Activated CD4-positive, alpha-beta T cell treated with anti-CD3 and anti-CD28 coated beads, Interleukin-2, amount 10 ng/mL, durations not matched to agents 24 days and 14 days (primary cell): ENCODE data around the gene ZNF343. TPM values are rescaled to one million over a fixed set of nuclear protein-coding genes. Genes with fewer than 3 reads are reported as not detected.

Source experiments
- DNase-seq: peaks from one replicate; pipeline ENCODE4 v3.0.0; 2022
- H3K27ac Mint-ChIP-seq: one replicate; pipeline ENCODE4 v1.8.0; 2022; ENCODE audit warnings: mild to moderate bottlenecking, mixed read lengths
- H3K27me3 Mint-ChIP-seq: one replicate; pipeline ENCODE4 v1.8.0; 2022; ENCODE audit warnings: mixed read lengths
- H3K36me3 Mint-ChIP-seq: one replicate; pipeline ENCODE4 v1.8.0; 2022; ENCODE audit warnings: low read depth, mild to moderate bottlenecking, mixed read lengths
- H3K4me1 Mint-ChIP-seq: one replicate; pipeline ENCODE4 v1.8.0; 2021; ENCODE audit warnings: mixed read lengths
- H3K4me3 Mint-ChIP-seq: one replicate; pipeline ENCODE4 v1.8.0; 2022; ENCODE audit warnings: mild to moderate bottlenecking, moderate library complexity, mixed read lengths
- H3K9me3 Mint-ChIP-seq: one replicate; pipeline ENCODE4 v1.8.0; 2021; ENCODE audit warnings: mixed read lengths
- intact Hi-C: fragments of 100-400 bp; cut with micrococcal nuclease; formaldehyde crosslinking; loops from one replicate; pipeline ENCODE4 v1.15.1; 2023
- total RNA-seq: library from RNA; stranded (reverse); gene quantifications from 2 replicates; pipeline ENCODE4 v1.2.3, GENCODE V29; 2022

ZNF343 gene
- 18.9 and 21.4 TPM in 2 replicates for total RNA-seq

- peaks cover 20% of the 10 kb centered on the region for H3K27me3 Mint-ChIP-seq
- peak; percentile 94 for DNase-seq
- intact Hi-C loops, result loop anchor here (1.0 to 5.0 kb wide), 3 partner anchors 15 to 143 kb away; partner anchors contain the start of genes NOP56 and SNRPB
Measured at GRCh38 chr20:2508631-2509467, at the start of gene ZNF343. ZNF343 (minus strand) TSS chr20:2508915; CDS start chr20:2493895, 15,020 bp downstream.

DNA sequence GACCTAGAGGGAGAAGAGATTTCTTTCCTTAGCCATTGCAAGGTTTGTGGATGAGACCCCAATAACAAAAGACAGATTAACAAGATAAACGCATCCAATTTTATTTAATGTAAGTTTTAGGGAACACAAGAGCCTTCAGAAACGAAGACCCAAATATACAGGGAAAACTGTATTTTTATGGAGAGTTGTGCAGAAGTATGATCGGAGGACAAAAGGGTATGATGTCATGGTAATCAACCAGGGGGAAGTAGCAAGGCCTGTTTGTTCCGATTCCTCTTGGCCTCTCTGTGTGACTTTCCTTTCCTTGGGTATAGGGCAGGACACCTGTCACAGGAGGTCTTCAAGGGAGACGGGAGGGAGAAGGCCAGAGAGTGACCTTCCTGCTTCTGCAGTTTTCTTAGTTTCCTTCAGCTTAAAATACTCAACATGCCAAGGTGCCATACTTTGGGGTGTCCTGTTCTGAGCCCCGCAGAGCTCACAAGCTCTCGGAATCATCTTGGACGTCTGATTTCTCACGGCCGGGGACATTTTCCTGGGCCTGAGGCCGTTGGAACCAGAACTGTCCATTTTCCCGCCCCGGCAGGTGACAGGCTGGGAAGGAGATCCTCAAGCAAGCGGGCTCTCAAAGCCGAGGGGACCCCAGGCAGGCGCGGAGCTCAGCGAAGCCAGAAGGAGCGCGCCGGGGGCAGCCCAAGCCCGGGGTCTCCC is 49.3 kb upstream of the ZNF343 start:
- intact Hi-C loops, result no loop called here
- Mint-ChIP-seq H3K9me3 (no peaks in the 10 kb centered on the region), H3K27me3 (peaks cover 55% of the 10 kb centered on the region), H3K4me1 (no peaks in the 10 kb centered on the region), H3K36me3 (no peaks in the 10 kb centered on the region), H3K4me3 (no peak overlapping the region), H3K27ac (no peak overlapping the region)
- no peak for DNase-seq

More at GRCh38 chr20:2508631-2509467, at the start of gene ZNF343:
- Mint-ChIP-seq H3K36me3 (peaks cover 12% of the 10 kb centered on the region), H3K4me3 (peak within 1 kb of the TSS; percentile 99), H3K9me3 (no peaks in the 10 kb centered on the region), H3K27ac (peak within 1 kb of the TSS; percentile 98), H3K4me1 (peaks cover 13% of the 10 kb centered on the region)

- Mint-ChIP-seq H3K36me3 (no peaks in the 10 kb centered on the region), H3K4me3 (no peak overlapping the region), H3K27me3 (peaks cover 52% of the 10 kb centered on the region), H3K27ac (no peak overlapping the region), H3K4me1 (no peaks in the 10 kb centered on the region), H3K9me3 (no peaks in the 10 kb centered on the region)
- DNase-seq, result no peak
- intact Hi-C loops, result no loop called here
Measured at GRCh38 chr20:2545594-2545993, 36.9 kb upstream of the ZNF343 start.

- Mint-ChIP-seq H3K36me3 (no peaks in the 10 kb centered on the region), H3K4me3 (no peak overlapping the region), H3K4me1 (no peaks in the 10 kb centered on the region), H3K27ac (no peak overlapping the region), H3K9me3 (no peaks in the 10 kb centered on the region), H3K27me3 (peaks cover 50% of the 10 kb centered on the region)
- intact Hi-C loops, result no loop called here
- no peak for DNase-seq
Measured at GRCh38 chr20:2544211-2544610, 35.5 kb upstream of the ZNF343 start.

DNA sequence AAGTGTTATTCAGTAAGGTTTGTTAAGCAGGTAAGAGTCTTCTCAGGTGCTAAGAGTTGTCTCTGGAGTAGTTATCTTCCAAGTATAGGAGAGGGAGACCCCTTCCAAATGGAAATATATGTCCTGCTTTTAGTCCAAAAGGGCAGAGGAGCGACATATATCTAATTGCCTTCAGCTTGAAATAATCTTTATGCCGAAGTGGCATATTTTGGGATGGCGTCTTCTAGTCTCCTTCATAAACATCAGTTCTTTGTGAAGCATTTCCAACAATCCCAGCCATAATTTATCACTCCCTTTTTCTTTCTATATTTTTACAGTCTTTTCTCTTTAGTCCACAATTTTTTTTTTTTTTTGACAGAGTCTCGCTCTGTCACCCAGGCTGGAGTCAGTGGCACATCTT is 33.6 kb upstream of the ZNF343 start:
- no peak overlapping the region for H3K27ac Mint-ChIP-seq
- no peaks in the 10 kb centered on the region for H3K4me1 Mint-ChIP-seq

DNA sequence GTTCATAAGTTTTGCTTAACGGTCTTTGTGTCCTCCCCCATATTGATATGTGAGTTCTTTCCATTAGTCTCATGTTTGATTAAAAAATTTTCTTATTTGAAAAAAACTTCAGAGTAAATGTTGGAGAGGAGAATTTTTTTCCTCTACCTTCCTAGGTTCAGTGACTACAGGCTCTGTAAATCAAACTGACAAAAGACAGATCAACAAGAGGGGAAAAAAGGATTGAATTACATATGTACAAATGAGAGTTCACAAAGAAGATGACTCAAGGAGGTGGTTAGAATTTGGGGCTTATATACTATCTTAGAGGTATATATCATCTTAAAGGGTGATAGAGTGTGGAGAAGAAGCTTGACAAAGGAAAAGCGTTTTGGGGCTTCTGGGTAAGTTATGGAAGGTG is 33.2 kb upstream of the ZNF343 start:
- H3K4me1 Mint-ChIP-seq, result no peaks in the 10 kb centered on the region
- no peaks in the 10 kb centered on the region for H3K36me3 Mint-ChIP-seq
- intact Hi-C loops, result no loop called here
- H3K4me3 Mint-ChIP-seq, result no peak overlapping the region
- no peak for DNase-seq
- H3K27me3 Mint-ChIP-seq, result peaks cover 40% of the 10 kb centered on the region
- no peak overlapping the region for H3K27ac Mint-ChIP-seq
- no peaks in the 10 kb centered on the region for H3K9me3 Mint-ChIP-seq

More for the DNA sequence above, 33.6 kb upstream of the ZNF343 start:
- no peak for DNase-seq
- intact Hi-C loops, result no loop called here
- Mint-ChIP-seq H3K9me3 (no peaks in the 10 kb centered on the region), H3K36me3 (no peaks in the 10 kb centered on the region), H3K4me3 (no peak overlapping the region), H3K27me3 (peaks cover 44% of the 10 kb centered on the region)

DNA sequence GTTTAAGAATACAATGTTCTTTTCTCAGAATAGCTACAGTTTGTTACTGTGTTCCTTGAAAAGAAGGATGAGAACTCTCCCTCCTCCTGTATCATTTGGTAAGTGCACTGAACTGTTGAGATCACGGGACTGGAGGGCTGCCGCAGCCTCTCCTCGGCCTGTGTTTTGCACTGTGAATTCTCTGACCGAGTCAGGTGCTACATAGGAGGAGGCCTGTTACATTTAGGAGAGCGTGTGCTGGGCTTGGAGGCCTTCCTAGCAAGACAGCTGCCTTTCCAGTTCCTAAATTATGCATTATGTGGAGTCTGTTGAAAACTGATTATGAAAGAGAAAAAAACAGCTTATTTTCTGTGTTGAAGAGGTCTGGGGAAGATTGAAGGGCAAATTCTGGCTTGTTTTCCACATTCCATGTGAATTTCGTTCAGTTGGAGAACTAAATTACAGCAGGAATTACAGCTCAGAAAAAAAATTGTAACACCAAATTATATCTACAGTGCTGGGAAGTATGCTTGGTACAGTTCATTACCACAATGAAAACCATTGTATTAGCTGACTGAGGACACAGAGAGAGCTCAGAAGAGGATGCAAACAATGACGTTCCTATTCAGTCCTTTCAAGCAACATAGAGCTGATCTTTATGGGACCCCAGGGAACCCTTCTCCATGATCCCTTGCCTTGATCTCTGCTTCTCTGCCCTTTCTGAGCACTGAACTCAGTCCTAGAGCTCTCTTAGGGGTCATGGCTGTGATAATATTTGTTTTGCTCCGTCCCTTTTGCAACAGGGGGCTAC is 30.4 kb upstream of the ZNF343 start:
- intact Hi-C loops, result no loop called here
- H3K4me1 Mint-ChIP-seq, result no peaks in the 10 kb centered on the region
- DNase-seq, result no peak
- H3K36me3 Mint-ChIP-seq, result no peaks in the 10 kb centered on the region
- H3K27me3 Mint-ChIP-seq, result peaks cover 28% of the 10 kb centered on the region
- H3K27ac Mint-ChIP-seq, result no peak overlapping the region
- no peak overlapping the region for H3K4me3 Mint-ChIP-seq
- no peaks in the 10 kb centered on the region for H3K9me3 Mint-ChIP-seq

GRCh38 chr20:2538356-2538755 is 29.6 kb upstream of the ZNF343 start:
- Mint-ChIP-seq H3K27me3 (peaks cover 32% of the 10 kb centered on the region), H3K27ac (no peak overlapping the region), H3K9me3 (no peaks in the 10 kb centered on the region), H3K4me3 (no peak overlapping the region), H3K4me1 (no peaks in the 10 kb centered on the region), H3K36me3 (no peaks in the 10 kb centered on the region)
- no peak for DNase-seq
- intact Hi-C loops, result no loop called here

GRCh38 chr20:2537101-2537500 is 28.4 kb upstream of the ZNF343 start:
- H3K36me3 Mint-ChIP-seq, result no peaks in the 10 kb centered on the region
- H3K27me3 Mint-ChIP-seq, result peaks cover 32% of the 10 kb centered on the region
- intact Hi-C loops, result no loop called here
- H3K27ac Mint-ChIP-seq, result no peak overlapping the region
- DNase-seq, result no peak
- H3K4me3 Mint-ChIP-seq, result no peak overlapping the region
- H3K4me1 Mint-ChIP-seq, result no peaks in the 10 kb centered on the region
- H3K9me3 Mint-ChIP-seq, result no peaks in the 10 kb centered on the region

- H3K4me3 Mint-ChIP-seq, result no peak within 1 kb of the TSS
- no peaks in the 10 kb centered on the region for H3K36me3 Mint-ChIP-seq
- H3K27me3 Mint-ChIP-seq, result peaks cover 29% of the 10 kb centered on the region
- no peaks in the 10 kb centered on the region for H3K9me3 Mint-ChIP-seq
- H3K4me1 Mint-ChIP-seq, result no peaks in the 10 kb centered on the region
- intact Hi-C loops, result no loop called here
- DNase-seq, result no peak
- no peak within 1 kb of the TSS for H3K27ac Mint-ChIP-seq
Measured at GRCh38 chr20:2536560-2536986, 27.9 kb upstream of the ZNF343 start, which contains the start of gene TMC2. TMC2 (plus strand) TSS chr20:2536573; CDS start chr20:2536622, 49 bp downstream.

DNA sequence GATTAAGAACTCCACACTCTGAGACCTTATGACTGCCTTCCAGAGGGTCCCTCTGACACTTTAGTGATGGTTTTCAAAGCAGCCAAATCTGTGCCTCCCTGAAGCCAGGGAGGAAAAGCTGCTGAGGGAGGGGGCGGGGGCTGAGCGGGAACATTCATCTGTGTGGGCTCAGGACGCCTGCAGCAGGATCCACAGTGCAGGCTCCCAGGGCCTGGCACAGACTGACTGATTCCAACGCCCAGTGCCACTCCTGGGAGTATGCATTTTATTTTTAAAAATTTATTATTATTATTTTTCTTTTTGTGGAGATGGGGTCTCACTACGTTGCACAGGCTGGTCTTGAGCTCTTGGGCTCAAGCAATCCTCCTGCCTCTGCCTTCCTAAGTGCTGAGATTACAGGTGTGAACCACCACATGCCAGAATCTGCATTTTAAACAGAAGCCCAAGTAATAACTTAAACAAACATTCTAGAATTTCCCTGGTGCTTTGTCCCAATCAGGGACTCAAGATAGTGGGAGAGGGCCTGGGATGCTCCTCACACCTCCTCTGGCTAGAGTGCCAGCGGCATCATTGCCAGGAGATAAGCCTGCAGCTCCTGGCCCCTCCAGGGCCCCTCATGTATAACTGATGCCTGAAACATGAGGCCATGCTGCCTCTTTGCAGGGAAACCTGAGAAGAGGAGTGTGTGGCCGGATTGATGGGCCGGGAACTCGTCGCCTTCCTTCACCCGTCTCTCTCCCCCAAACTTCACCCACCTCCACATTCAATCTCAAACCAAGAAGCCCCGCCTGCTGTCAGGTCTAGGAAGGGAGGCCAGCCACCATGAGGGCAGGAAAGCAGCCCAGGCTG is 27.2 kb upstream of the ZNF343 start:
- no peak overlapping the region for H3K4me3 Mint-ChIP-seq
- no peak overlapping the region for H3K27ac Mint-ChIP-seq
- peak; percentile 28 for DNase-seq
- intact Hi-C loops, result no loop called here
- peaks cover 28% of the 10 kb centered on the region for H3K27me3 Mint-ChIP-seq
- no peaks in the 10 kb centered on the region for H3K4me1 Mint-ChIP-seq
- no peaks in the 10 kb centered on the region for H3K36me3 Mint-ChIP-seq
- H3K9me3 Mint-ChIP-seq, result no peaks in the 10 kb centered on the region

DNA sequence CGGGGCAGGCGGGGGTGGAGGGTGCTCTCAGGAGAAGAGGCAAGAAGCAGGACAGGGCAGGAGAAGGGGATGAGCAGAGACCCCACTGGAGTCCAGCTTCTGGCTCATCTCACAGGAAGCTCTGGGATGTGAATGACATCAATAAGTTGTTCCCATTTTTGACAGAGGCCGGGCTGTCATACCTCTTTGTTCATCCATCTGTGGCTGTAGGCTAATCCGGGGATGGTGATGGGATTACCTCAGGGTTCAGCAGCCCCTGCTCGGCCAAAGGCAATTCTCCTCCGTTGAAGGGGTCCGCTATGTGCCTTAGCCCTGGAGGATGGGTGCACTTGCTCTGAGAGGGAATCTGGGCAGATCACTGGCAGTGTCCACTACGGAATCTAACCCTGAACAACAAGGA is 24.4 kb upstream of the ZNF343 start:
- Mint-ChIP-seq H3K27ac (no peak overlapping the region), H3K9me3 (no peaks in the 10 kb centered on the region), H3K36me3 (no peaks in the 10 kb centered on the region), H3K4me1 (peaks cover 5% of the 10 kb centered on the region), H3K27me3 (peaks cover 21% of the 10 kb centered on the region), H3K4me3 (no peak overlapping the region)
- DNase-seq, result no peak
- intact Hi-C loops, result no loop called here

GRCh38 chr20:2528671-2529271 is 20.1 kb upstream of the ZNF343 start:
- intact Hi-C loops, result no loop called here
- Mint-ChIP-seq H3K27me3 (peaks cover 15% of the 10 kb centered on the region), H3K4me1 (peaks cover 17% of the 10 kb centered on the region), H3K4me3 (no peak overlapping the region), H3K36me3 (no peaks in the 10 kb centered on the region), H3K9me3 (no peaks in the 10 kb centered on the region), H3K27ac (no peak overlapping the region)
- no peak for DNase-seq
